HCT116 (cell line): ENCODE results near the gene PAQR7. TPM values are rescaled to one million over a fixed set of nuclear protein-coding genes. Genes with fewer than 3 reads are reported as not detected.

ENCODE experiments used
- ATAC-seq: fragments of 200-7000 bp; cut with Tn5 transposase; 2 replicates; pipeline ENCODE4 v1.9.1; 2020; ENCODE audit warnings: mild to moderate bottlenecking, moderate library complexity
- BruUV-seq: library from RNA; stranded (reverse); fragments of 400-500 nt; replicated peaks from 2 replicates; lab custom pipeline; 2021; lab: Mats Ljungman, UMichigan
- CTCF ChIA-PET: fragments of 300-600 bp; sonication (Branson Sonifier 250); formaldehyde crosslinking; loops from one replicate; lab custom pipeline; 2021; ENCODE audit warnings: antibody characterized with exemption; lab: Charles Lee
- POLR2A ChIA-PET: fragments of 300-600, 350-600 bp; sonication (Branson Sonifier 250); formaldehyde crosslinking; loops from one replicate; lab custom pipeline; 2021; ENCODE audit warnings: antibody characterized with exemption; lab: Charles Lee
- RAD21 ChIA-PET, 2 experiments: fragments of 300-600 bp; sonication (Branson Sonifier 250); formaldehyde crosslinking; loops; one replicate each; lab custom pipeline; 2023; ENCODE audit warnings: low total read pairs in 2 of 2; ENCODE audit not compliant: uncharacterized antibody in 2 of 2, unreplicated experiment in 2 of 2, low non-redundant PET in 1 of 2; lab: Charles Lee
- DNase-seq: peaks from one replicate; pipeline ENCODE4 v3.0.0-alpha.2; 2010; ENCODE audit warnings: low read depth, low spot score
- H2AFZ ChIP-seq: fragments of 200-600 bp; shearing (Covaris generic), sonication (generic); 2 replicates; pipeline ENCODE4 v1.6.1; 2017; ENCODE audit warnings: low read depth, mixed run types, mixed read lengths, antibody characterized with exemption, low read length; ENCODE audit not compliant: poor library complexity, severe bottlenecking
- H3K27ac ChIP-seq: 2 replicates; pipeline ENCODE4 v1.5.1; 2012; ENCODE audit warnings: low read depth, low read length
- H3K27me3 ChIP-seq: fragments of 200-600 bp; sonication (generic); 2 replicates; pipeline ENCODE4 v1.6.1; 2016; ENCODE audit warnings: mixed run types, low read length, mixed read lengths; ENCODE audit not compliant: insufficient read depth
- H3K36me3 ChIP-seq, 2 experiments: fragments of 200-500 bp in 1 of 2; fragments of 200-600 bp in 1 of 2; sonication (Bioruptor generic) in 1 of 2; sonication (generic) in 1 of 2; 2 replicates each; pipeline versions ENCODE4 v1.5.1 to v1.6.1; 2014 to 2016; ENCODE audit warnings: low read length in 2 of 2, inconsistent platforms in 1 of 2, mixed read lengths in 1 of 2, mixed run types in 1 of 2; ENCODE audit not compliant: insufficient read depth in 2 of 2, control insufficient read depth in 1 of 2
- H3K4me1 ChIP-seq, 2 experiments: fragments of 200-600 bp in 1 of 2; sonication (generic) in 1 of 2; 2 replicates each; pipeline versions ENCODE4 v1.5.1 to v1.6.1; 2012 to 2017; ENCODE audit warnings: low read length in 2 of 2, inconsistent platforms in 1 of 2, mild to moderate bottlenecking in 1 of 2, mixed read lengths in 1 of 2, mixed run types in 1 of 2, moderate library complexity in 1 of 2; ENCODE audit not compliant: insufficient read depth in 2 of 2, control insufficient read depth in 1 of 2
- H3K4me2 ChIP-seq: fragments of 200-600 bp; sonication (generic); 2 replicates; pipeline ENCODE4 v1.6.1; 2017; ENCODE audit warnings: mixed run types, low read length, mixed read lengths
- H3K4me3 ChIP-seq, 2 experiments: fragments of 200-600 bp in 1 of 2; sonication (generic) in 1 of 2; replicated peaks in 1 of 2; 2 replicates each; pipeline ENCODE4 v1.5.1; 2011 to 2016; ENCODE audit warnings: low read length in 2 of 2, control low read depth in 1 of 2, low read depth in 1 of 2, mild to moderate bottlenecking in 1 of 2, mixed read lengths in 1 of 2, mixed run types in 1 of 2
- H3K79me2 ChIP-seq: fragments of 200-600 bp; sonication (generic); 2 replicates; pipeline ENCODE4 v1.6.1; 2017; ENCODE audit warnings: mild to moderate bottlenecking, mixed run types, low read length, moderate library complexity, mixed read lengths; ENCODE audit not compliant: insufficient read depth
- H3K9ac ChIP-seq: fragments of 200-600 bp; sonication (generic); 2 replicates; pipeline ENCODE4 v1.6.1; 2016; ENCODE audit warnings: low read length, mixed read lengths
- H3K9me2 ChIP-seq: fragments of 200-600 bp; sonication (generic), shearing (Covaris generic); 2 replicates; pipeline ENCODE4 v1.6.1; 2017; ENCODE audit warnings: mixed run types, mild to moderate bottlenecking, moderate library complexity; ENCODE audit not compliant: insufficient read depth
- H3K9me3 ChIP-seq, 2 experiments: fragments of 200-500 bp in 1 of 2; fragments of 200-600 bp in 1 of 2; sonication (Bioruptor generic) in 1 of 2; sonication (generic) in 1 of 2; 2 replicates each; pipeline ENCODE4 v1.6.1; 2014 to 2017; ENCODE audit warnings: low read length in 2 of 2, mixed read lengths in 2 of 2, inconsistent platforms in 1 of 2, low read depth in 1 of 2, mild to moderate bottlenecking in 1 of 2, mixed run types in 1 of 2, moderate library complexity in 1 of 2; ENCODE audit not compliant: control insufficient read depth in 1 of 2, insufficient read depth in 1 of 2
- H4K20me1 ChIP-seq: fragments of 200-600 bp; sonication (generic), shearing (Covaris generic); 2 replicates; pipeline ENCODE4 v1.6.1; 2017; ENCODE audit warnings: mixed run types, mild to moderate bottlenecking, moderate library complexity; ENCODE audit not compliant: insufficient read depth
- POLR2AphosphoS5 ChIP-seq: IDR thresholded peaks from 2 replicates; pipeline ENCODE4 v1.6.1; 2011; ENCODE audit warnings: mild to moderate bottlenecking, low read depth, low read length, moderate library complexity
- intact Hi-C: fragments of 100-400 bp; cut with micrococcal nuclease; formaldehyde crosslinking; loops from 2 replicates; pipeline ENCODE4 v1.10.0; 2022
- total RNA-seq: library from RNA; stranded (reverse); gene quantifications from one replicate; pipeline ENCODE4 v1.2.1, GENCODE V29; 2021; ENCODE audit not compliant: unreplicated experiment
- TF ChIP-seq, protein P1 (sequence below): IDR thresholded peaks from 2 replicates; pipeline ENCODE4 v1.6.1; 2012; ENCODE audit warnings: low read depth

PAQR7 gene
- total RNA-seq, 1 experiment from 2014 or later, result 13.1 TPM

DNA sequence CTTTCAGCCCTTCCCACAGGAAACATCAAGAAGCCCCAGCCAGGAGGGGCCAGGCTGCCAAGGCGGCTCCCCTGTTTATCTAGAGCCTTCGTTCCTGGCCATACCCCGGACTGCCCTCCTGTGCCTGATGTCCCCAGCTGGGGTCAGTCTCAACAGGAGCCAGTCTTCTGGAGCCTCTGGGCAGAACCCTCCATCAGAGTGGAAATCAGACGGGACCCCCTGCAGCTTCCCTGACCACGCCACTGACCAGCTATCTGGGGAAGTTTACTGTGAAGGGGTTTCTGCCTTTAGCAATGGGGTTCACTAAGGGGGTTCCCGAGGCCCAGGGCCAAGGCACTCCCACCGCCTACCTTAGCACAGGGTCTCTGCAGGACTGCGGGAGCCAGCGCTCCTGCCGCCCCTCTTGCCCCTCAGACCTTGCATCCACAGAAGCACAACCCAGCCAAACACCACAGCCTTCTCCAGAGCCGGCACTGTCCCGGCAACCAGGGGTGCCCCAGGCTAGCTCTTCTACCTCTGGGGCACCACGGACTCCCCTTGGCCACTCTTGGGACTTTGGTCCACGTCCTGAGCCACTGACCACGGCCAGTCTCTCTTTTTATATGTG is 59.3 kb downstream of the PAQR7 start:
- ATAC-seq, result no peak
- TSS peak; percentile 11 for BruUV-seq
- H3K9me2 ChIP-seq, result no peaks in the 10 kb centered on the region
- peaks cover 13% of the 10 kb centered on the region; the same call in 1 of the 2 replicates for H3K79me2 ChIP-seq
- H3K4me3 ChIP-seq, result no peak overlapping the region
- peak; percentile 34 for TF ChIP-seq POLR2AphosphoS5
- TF ChIP-seq, protein P1, sequence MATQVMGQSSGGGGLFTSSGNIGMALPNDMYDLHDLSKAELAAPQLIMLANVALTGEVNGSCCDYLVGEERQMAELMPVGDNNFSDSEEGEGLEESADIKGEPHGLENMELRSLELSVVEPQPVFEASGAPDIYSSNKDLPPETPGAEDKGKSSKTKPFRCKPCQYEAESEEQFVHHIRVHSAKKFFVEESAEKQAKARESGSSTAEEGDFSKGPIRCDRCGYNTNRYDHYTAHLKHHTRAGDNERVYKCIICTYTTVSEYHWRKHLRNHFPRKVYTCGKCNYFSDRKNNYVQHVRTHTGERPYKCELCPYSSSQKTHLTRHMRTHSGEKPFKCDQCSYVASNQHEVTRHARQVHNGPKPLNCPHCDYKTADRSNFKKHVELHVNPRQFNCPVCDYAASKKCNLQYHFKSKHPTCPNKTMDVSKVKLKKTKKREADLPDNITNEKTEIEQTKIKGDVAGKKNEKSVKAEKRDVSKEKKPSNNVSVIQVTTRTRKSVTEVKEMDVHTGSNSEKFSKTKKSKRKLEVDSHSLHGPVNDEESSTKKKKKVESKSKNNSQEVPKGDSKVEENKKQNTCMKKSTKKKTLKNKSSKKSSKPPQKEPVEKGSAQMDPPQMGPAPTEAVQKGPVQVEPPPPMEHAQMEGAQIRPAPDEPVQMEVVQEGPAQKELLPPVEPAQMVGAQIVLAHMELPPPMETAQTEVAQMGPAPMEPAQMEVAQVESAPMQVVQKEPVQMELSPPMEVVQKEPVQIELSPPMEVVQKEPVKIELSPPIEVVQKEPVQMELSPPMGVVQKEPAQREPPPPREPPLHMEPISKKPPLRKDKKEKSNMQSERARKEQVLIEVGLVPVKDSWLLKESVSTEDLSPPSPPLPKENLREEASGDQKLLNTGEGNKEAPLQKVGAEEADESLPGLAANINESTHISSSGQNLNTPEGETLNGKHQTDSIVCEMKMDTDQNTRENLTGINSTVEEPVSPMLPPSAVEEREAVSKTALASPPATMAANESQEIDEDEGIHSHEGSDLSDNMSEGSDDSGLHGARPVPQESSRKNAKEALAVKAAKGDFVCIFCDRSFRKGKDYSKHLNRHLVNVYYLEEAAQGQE, result no peak
- ChIA-PET POLR2A (interaction anchor here (0.8 kb wide), 1 partner anchor 268 kb away, joined by 3 read pairs; no protein-coding TSS in a partner anchor), CTCF (no interaction called here), RAD21 (no interaction called here)
- DNase-seq, result no peak
- H3K4me2 ChIP-seq, result no peak overlapping the region
- H4K20me1 ChIP-seq, result no peaks in the 10 kb centered on the region
- intact Hi-C loops, result loop anchor here (5.0 to 10.0 kb wide), 2 partner anchors 81 to 561 kb away; no protein-coding TSS in a partner anchor
- H3K4me1 ChIP-seq, result peaks cover 18 to 26% of the 10 kb centered on the region in 2 experiments; a peak in 3 of 4 replicates
- no peak overlapping the region for H3K9ac ChIP-seq
- no peak overlapping the region for H2AFZ ChIP-seq
- H3K36me3 ChIP-seq, result no peaks in the 10 kb centered on the region; a peak in 1 of 4 replicates
- no peaks in the 10 kb centered on the region for H3K27me3 ChIP-seq
- no peaks in the 10 kb centered on the region for H3K9me3 ChIP-seq
- H3K27ac ChIP-seq, result no peak overlapping the region
